HepG2 (cell line): Measurements from ENCODE around the gene TUBGCP6. TPM values are rescaled to one million over a fixed set of nuclear protein-coding genes. Genes with fewer than 3 reads are reported as not detected.

Experiments
- ATAC-seq: fragments of 200-7000 bp; cut with Tn5 transposase; 3 replicates; pipeline ENCODE4 v1.9.1; 2020; ENCODE audit warnings: mild to moderate bottlenecking, moderate library complexity
- BruUV-seq: library from RNA; stranded (reverse); fragments of 400-500 nt; replicated peaks from 2 replicates; lab custom pipeline; 2021; lab: Mats Ljungman, UMichigan
- CTCF ChIA-PET: fragments of 300-600 bp; formaldehyde crosslinking; extraction: SDS; loops from one replicate; lab custom pipeline; 2021; ENCODE audit warnings: low total read pairs, inconsistent platforms, low intra/inter-chr PET ratio; lab: Yijun Ruan, JAX
- POLR2A ChIA-PET: fragments of 350-600 bp; sonication (Branson Sonifier 250); formaldehyde crosslinking; loops from one replicate; lab custom pipeline; 2020; ENCODE audit warnings: antibody characterized with exemption, inconsistent platforms; lab: Yijun Ruan, JAX
- DNase-seq: peaks from one replicate; pipeline ENCODE4 v3.0.0-alpha.2; 2015; ENCODE audit warnings: low spot score
- FAIRE-seq: peaks from 3 replicates; lab custom pipeline; 2011; peaks lifted over from hg19 to GRCh38; lab: Jason Lieb, UNC
- H2AFZ ChIP-seq: one replicate; pipeline ENCODE4 v1.6.1; 2011; ENCODE audit warnings: low read length, inconsistent platforms
- H3K27ac ChIP-seq: fragments of 300-600 bp; 3 replicates; pipeline ENCODE4 v1.8.0; 2011; ENCODE audit warnings: mixed run types, mild to moderate bottlenecking, mixed read lengths, low read length, inconsistent platforms; ENCODE audit not compliant: insufficient read depth; ENCODE audit errors: extremely low read length
- H3K27me3 ChIP-seq, 2 experiments: fragments of 200-600 bp in 1 of 2; 2 replicates in 1 of 2; 3 replicates in 1 of 2; pipeline versions ENCODE4 v1.6.0 to v1.8.0; 2011; ENCODE audit warnings: low read length in 2 of 2, mild to moderate bottlenecking in 2 of 2, moderate library complexity in 2 of 2, inconsistent platforms in 1 of 2; ENCODE audit not compliant: insufficient read depth in 2 of 2, control insufficient read depth in 1 of 2
- H3K36me3 ChIP-seq, 2 experiments: fragments of 200-600 bp in 1 of 2; replicated peaks in 1 of 2; 2 replicates in 1 of 2; 3 replicates in 1 of 2; pipeline versions ENCODE4 v1.5.1 to v1.8.0; 2011; ENCODE audit warnings: low read length in 2 of 2, inconsistent platforms in 1 of 2; ENCODE audit not compliant: insufficient read depth in 2 of 2, control insufficient read depth in 1 of 2
- H3K4me1 ChIP-seq: 2 replicates; pipeline ENCODE4 v1.5.1; 2012; ENCODE audit warnings: low read length, inconsistent platforms; ENCODE audit not compliant: insufficient read depth
- H3K4me2 ChIP-seq: 2 replicates; pipeline ENCODE4 v1.6.0; 2011; ENCODE audit warnings: low read depth, low read length, inconsistent platforms
- H3K4me3 ChIP-seq, 3 experiments: fragments of 200-600 bp in 1 of 3; sonication (generic), shearing (Covaris generic) in 1 of 3; replicated peaks in 1 of 3; 2 replicates each; pipeline ENCODE4 v1.5.1; 2011 to 2016; ENCODE audit warnings: low read length in 3 of 3, inconsistent platforms in 2 of 3, low read depth in 2 of 3, mild to moderate bottlenecking in 2 of 3, control low read depth in 1 of 3, mixed read lengths in 1 of 3; ENCODE audit not compliant: insufficient read depth in 1 of 3
- H3K79me2 ChIP-seq: one replicate; pipeline ENCODE4 v1.6.1; 2011; ENCODE audit warnings: low read length, inconsistent platforms; ENCODE audit not compliant: insufficient read depth
- H3K9ac ChIP-seq: 2 replicates; pipeline ENCODE4 v1.6.0; 2011; ENCODE audit warnings: mild to moderate bottlenecking, low read depth, low read length, inconsistent platforms; ENCODE audit not compliant: insufficient read depth
- H3K9me3 ChIP-seq: 2 replicates; pipeline ENCODE4 v1.5.1; 2012; ENCODE audit warnings: mild to moderate bottlenecking, low read length
- H4K20me1 ChIP-seq: 2 replicates; pipeline ENCODE4 v1.6.0; 2011; ENCODE audit warnings: inconsistent platforms, mild to moderate bottlenecking, low read length, moderate library complexity; ENCODE audit not compliant: insufficient read depth
- BCL6 ChIP-seq: IDR thresholded peaks from 2 replicates; pipeline ENCODE4 v1.6.1; 2016; ENCODE audit warnings: missing genetic modification reagents, missing compliant biosample characterization
- FOSL2 ChIP-seq: sonication (generic); formaldehyde crosslinking; IDR thresholded peaks from 2 replicates; pipeline ENCODE4 v1.4.0; 2020; ENCODE audit warnings: missing genetic modification reagents
- IRF2 ChIP-seq: IDR thresholded peaks from 2 replicates; pipeline ENCODE4 v1.6.1; 2018; ENCODE audit warnings: missing genetic modification reagents, missing compliant biosample characterization
- KAT8 ChIP-seq: IDR thresholded peaks from 2 replicates; pipeline ENCODE4 v1.6.1; 2016; ENCODE audit warnings: missing genetic modification reagents, missing compliant biosample characterization
- KDM5B ChIP-seq: sonication (generic); formaldehyde crosslinking; IDR thresholded peaks from 2 replicates; pipeline ENCODE4 v1.4.0; 2020; ENCODE audit warnings: missing genetic modification reagents, mild to moderate bottlenecking, borderline replicate concordance
- NKX3-1 ChIP-seq: sonication (generic); formaldehyde crosslinking; IDR thresholded peaks from 2 replicates; pipeline ENCODE4 v1.5.0; 2020; ENCODE audit warnings: missing genetic modification reagents
- ZNF556 ChIP-seq: sonication (generic); formaldehyde crosslinking; IDR thresholded peaks from 2 replicates; pipeline ENCODE4 v1.4.0; 2020; ENCODE audit warnings: mild to moderate bottlenecking, missing genetic modification reagents, borderline replicate concordance
- ZNF775 ChIP-seq: sonication (generic); formaldehyde crosslinking; IDR thresholded peaks from 2 replicates; pipeline ENCODE4 v1.4.0; 2020; ENCODE audit warnings: missing genetic modification reagents, mild to moderate bottlenecking, moderate library complexity, borderline replicate concordance
- WGBS: methylation state at CpG from one replicate; pipeline ENCODE4 v1.1.6; 2017; ENCODE audit warnings: low lambda C conversion rate; 5-methylcytosine and 5-hydroxymethylcytosine counted together
- in situ Hi-C: cut with HindIII; loops from 2 replicates; pipeline ENCODE4 v1.10.0; 2017; ENCODE audit warnings: low pct_unique_long_range_greater_than_20kb; ENCODE audit not compliant: extremely low pct_ligation_motif_present
- intact Hi-C: fragments of 100-400 bp; cut with micrococcal nuclease; formaldehyde crosslinking; loops from one replicate; pipeline ENCODE4 v1.10.0; 2022; ENCODE audit not compliant: unreplicated experiment
- polyA plus RNA-seq, 8 experiments: library from polyadenylated mRNA; depleted of rRNA in 3 of 8; stranded (reverse) in 7 of 8; unstranded in 1 of 8; fragments of >200 nt; fragmentation: Illumina TruSeq in 4 of 8; extraction: Trizol in 4 of 8; gene quantifications; 2 replicates each; pipeline versions ENCODE4 v1.2.1 to v1.2.3, GENCODE V29; 2011 to 2016; ENCODE audit warnings: low read depth in 4 of 8, missing spikeins in 1 of 8, mixed read lengths in 1 of 8; ENCODE audit not compliant: insufficient read depth in 1 of 8
- total RNA-seq, 5 experiments: library from RNA; depleted of rRNA; stranded (reverse); fragments of >200 nt; fragmentation: Illumina TruSeq; extraction: Trizol; gene quantifications; 2 replicates each; pipeline ENCODE4 v1.2.3, GENCODE V29; 2016; ENCODE audit warnings: low read depth in 1 of 5
- TF ChIP-seq, protein P1 (sequence below): sonication (generic); formaldehyde crosslinking; IDR thresholded peaks from 2 replicates; pipeline ENCODE4 v1.5.1; 2020; ENCODE audit warnings: missing genetic modification reagents, mild to moderate bottlenecking, borderline replicate concordance
- TF ChIP-seq, protein P2 (sequence below): sonication (generic); formaldehyde crosslinking; conservative IDR thresholded peaks from 2 replicates; pipeline ENCODE4 v1.8.0; 2022; ENCODE audit warnings: low read depth, missing genetic modification reagents
- TF ChIP-seq, protein P3 (sequence below): sonication (generic); formaldehyde crosslinking; IDR thresholded peaks from 2 replicates; pipeline ENCODE4 v1.5.1; 2020; ENCODE audit warnings: mild to moderate bottlenecking, missing genetic modification reagents

The TUBGCP6 gene
- total and polyA plus RNA-seq, 2 of the 13 experiments (the other 11 are each of a cell fraction or from before 2014, with no cell fraction given) = 14.6 to 15.7 TPM

DNA sequence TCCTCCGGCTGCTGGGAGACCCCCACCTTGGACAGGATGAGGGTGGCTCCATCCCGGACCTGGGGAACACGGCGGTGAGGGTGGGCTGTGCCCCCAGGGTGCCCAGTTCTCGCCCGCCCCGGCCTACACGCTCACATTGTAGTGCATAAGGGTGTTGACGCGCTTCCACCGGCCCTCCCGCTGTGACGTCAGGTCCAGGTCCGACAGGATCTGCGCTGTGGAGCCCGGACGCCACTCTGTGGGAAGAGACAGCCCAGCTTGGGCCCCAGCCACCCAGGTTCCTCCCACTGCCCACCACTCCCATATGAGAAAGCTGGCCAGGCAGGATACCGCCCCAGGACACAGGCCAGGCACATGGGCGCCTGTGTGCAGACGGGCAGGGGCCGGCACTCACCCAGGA is 33.6 kb upstream of the TUBGCP6 start (continued):
- TF ChIP-seq, protein P1, sequence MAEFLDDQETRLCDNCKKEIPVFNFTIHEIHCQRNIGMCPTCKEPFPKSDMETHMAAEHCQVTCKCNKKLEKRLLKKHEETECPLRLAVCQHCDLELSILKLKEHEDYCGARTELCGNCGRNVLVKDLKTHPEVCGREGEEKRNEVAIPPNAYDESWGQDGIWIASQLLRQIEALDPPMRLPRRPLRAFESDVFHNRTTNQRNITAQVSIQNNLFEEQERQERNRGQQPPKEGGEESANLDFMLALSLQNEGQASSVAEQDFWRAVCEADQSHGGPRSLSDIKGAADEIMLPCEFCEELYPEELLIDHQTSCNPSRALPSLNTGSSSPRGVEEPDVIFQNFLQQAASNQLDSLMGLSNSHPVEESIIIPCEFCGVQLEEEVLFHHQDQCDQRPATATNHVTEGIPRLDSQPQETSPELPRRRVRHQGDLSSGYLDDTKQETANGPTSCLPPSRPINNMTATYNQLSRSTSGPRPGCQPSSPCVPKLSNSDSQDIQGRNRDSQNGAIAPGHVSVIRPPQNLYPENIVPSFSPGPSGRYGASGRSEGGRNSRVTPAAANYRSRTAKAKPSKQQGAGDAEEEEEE (CRISPR knock-in tag) = no peak
- TF ChIP-seq, protein P2, sequence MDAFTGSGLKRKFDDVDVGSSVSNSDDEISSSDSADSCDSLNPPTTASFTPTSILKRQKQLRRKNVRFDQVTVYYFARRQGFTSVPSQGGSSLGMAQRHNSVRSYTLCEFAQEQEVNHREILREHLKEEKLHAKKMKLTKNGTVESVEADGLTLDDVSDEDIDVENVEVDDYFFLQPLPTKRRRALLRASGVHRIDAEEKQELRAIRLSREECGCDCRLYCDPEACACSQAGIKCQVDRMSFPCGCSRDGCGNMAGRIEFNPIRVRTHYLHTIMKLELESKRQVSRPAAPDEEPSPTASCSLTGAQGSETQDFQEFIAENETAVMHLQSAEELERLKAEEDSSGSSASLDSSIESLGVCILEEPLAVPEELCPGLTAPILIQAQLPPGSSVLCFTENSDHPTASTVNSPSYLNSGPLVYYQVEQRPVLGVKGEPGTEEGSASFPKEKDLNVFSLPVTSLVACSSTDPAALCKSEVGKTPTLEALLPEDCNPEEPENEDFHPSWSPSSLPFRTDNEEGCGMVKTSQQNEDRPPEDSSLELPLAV (CRISPR knock-in tag) = no peak
- no peak for TF ChIP-seq IRF2
- TF ChIP-seq KDM5B = no peak
- TF ChIP-seq ZNF775 (CRISPR knock-in tag) = no peak
- TF ChIP-seq NKX3-1 (CRISPR knock-in tag) = no peak

DNA sequence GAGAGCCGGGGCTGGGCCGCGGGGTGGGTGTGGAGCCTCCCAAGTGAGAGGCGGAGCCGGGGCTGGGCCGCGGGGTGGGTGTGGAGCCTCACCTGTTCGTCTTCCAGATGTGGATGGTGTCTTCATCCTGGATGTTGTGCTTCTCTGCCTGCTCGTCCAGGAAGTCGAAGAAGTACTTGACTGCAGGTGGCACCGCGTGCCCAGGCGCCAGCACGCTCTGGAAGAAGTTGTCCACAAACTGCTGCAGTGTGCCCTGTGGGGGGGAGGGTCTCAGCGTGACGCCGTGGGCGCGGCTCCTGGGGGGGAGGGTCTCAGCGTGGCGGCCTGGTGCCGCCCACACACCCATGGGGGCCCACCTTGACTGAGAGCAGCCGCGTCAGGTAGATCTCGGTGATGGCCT is 32.9 kb upstream of the TUBGCP6 start:
- POLR2A ChIA-PET = no interaction called here
- Histone ChIP-seq H3K79me2 (no peaks in the 10 kb centered on the region), H3K9ac (no peak overlapping the region), H3K4me2 (no peak overlapping the region), H3K36me3 (peaks cover 33 to 41% of the 10 kb centered on the region in 2 experiments; a peak in 4 of 5 replicates), H3K9me3 (no peaks in the 10 kb centered on the region), H4K20me1 (0 out of 2 replicates have a peak, but pooled peaks cover 3% of the 10 kb centered on the region), H2AFZ (no peak overlapping the region), H3K4me1 (peaks cover 6% of the 10 kb centered on the region), H3K4me3 (no peak overlapping the region), H3K27me3 (no peaks in the 10 kb centered on the region), H3K27ac (no peak overlapping the region)
- intact Hi-C loops = no loop called here
- DNase-seq = no peak
- FAIRE-seq = no peak
- WGBS = 95% methylated on average over 15 of the region's 25 CpGs
- no TSS peak for BruUV-seq
- in situ Hi-C loops = loop anchor here (5.0 kb wide), 1 partner anchor 50 kb away; the partner anchor contains the start of gene DENND6B
- no peak for ATAC-seq
- TF ChIP-seq BCL6 (CRISPR knock-in tag) (no peak), KAT8 (CRISPR knock-in tag) (no peak), ZNF556 (CRISPR knock-in tag) (no peak), FOSL2 (CRISPR knock-in tag) (no peak)
- TF ChIP-seq, protein P3, sequence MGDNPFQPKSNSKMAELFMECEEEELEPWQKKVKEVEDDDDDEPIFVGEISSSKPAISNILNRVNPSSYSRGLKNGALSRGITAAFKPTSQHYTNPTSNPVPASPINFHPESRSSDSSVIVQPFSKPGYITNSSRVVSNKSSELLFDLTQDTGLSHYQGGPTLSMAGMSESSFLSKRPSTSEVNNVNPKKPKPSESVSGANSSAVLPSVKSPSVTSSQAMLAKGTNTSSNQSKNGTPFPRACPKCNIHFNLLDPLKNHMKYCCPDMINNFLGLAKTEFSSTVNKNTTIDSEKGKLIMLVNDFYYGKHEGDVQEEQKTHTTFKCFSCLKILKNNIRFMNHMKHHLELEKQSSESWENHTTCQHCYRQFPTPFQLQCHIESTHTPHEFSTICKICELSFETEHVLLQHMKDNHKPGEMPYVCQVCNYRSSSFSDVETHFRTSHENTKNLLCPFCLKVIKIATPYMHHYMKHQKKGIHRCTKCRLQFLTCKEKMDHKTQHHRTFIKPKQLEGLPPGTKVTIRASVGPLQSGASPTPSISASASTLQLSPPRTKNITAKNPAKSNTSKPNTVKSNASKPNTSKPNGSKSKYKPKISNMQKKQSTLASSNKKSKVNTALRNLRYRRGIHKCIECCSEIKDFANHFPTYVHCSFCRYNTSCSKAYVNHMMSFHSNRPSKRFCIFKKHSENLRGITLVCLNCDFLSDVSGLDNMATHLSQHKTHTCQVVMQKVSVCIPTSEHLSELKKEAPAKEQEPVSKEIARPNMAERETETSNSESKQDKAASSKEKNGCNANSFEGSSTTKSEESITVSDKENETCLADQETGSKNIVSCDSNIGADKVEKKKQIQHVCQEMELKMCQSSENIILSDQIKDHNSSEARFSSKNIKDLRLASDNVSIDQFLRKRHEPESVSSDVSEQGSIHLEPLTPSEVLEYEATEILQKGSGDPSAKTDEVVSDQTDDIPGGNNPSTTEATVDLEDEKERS (CRISPR knock-in tag) = no peak
- TF ChIP-seq, all 625 proteins: peak for 0
- CTCF ChIA-PET = interaction anchor here (2.5 kb wide), 1 partner anchor 49 kb away, joined by 133 read pairs; the partner anchor contains the start of gene DENND6B
